HG03378 (cell line): ENCODE results near the gene BNIP1.

Experiments used
- ATAC-seq: cut with Tn5 transposase; IDR thresholded peaks from one replicate; pipeline ENCODE4 v1.9.1; 2021; ENCODE audit warnings: mild to moderate bottlenecking, moderate library complexity; ENCODE audit not compliant: unreplicated experiment

The BNIP1 gene

GRCh38 chr5:173163219-173163618 lies 18.9 kb downstream of the BNIP1 start:
- ATAC-seq = no peak

DNA sequence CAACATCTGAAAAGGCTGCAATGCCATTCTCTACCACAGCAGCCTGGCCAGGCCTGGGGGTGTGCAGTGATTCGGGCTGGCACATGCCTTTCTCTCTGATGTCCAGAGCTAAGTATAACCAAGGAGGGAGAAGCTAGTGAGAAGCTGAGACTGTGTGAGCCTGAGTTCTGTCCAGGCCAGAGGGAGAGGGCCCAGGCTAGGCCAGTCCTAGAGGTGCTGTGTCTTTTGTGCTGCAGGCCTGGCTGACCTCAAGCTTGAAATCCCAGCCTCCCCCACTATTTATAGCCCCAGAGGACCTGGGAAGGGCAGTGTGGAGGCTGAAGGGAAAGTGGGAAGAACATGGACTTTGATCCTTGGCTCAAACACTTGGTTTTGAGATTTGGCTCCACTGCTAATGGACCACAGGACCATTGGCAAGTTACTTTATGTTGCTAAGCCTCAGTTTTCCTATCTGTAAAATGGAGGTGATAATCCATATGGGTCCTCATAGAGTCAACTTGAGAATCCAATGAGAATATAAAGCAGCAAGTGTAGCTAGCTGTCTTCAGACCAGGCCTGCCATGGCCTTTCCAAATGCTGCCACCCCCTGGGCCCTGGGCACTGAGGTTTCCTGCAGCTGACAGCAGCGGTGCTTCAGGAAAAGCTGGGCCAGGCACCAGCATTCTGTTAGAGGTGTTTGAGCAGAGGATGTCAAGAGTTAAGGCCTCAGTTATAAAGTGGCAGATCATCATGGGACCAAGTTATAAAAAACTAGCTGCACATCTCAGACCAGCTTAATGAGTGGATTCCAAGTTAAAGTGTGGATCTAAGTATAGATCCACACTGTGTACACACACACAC lies 21.1 kb downstream of the BNIP1 start:
- no peak for ATAC-seq

- no peak for ATAC-seq
These were observed 27.8 kb downstream of the BNIP1 start for GRCh38 chr5:173172166-173172565.

DNA sequence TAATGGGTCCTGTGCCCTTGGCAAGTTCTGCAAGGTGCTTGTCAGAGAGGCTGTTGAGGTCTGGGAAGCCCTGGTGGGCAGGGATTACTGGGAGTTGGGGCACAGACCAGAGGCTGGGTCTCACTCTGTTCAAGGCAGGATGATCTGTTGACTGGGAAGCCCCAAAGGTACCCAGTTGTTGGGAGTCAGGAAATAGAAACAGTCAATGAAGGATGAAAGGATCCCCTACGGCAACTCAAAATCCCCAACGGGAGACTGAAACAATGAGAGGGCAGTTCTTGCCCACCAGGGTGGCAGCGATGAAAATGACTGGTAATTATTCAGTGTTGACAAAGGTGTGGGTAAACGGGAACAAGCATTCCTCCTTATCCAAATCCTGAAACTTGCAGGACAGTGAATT lies 31.2 kb downstream of the BNIP1 start:
- ATAC-seq = no peak

DNA sequence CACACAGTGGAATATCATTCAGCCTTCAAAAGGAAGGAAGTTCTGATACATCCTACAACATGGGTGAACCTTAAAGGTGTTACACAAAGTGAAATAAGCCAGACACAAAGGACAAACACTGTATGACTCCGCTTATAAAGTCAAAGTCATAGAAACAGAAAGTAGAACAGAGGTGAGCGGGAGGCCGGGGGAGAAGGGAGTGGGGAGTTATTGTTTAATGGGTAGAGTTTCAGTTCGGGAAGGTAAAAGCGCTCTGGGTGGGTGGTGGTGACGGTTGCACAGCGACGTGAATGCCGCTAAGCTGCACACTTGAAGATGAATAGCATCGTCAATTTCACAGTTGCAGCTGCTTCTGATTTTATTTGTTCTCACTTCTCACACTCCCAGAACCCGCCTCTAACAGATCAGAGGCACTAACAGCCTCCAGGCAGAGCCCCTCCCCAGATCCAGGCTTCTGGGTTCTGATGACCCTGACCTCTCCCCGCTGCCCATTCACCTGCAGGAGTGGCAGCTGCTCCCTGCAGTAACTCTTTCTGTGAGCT lies 34.1 kb downstream of the BNIP1 start:
- ATAC-seq = no peak

DNA sequence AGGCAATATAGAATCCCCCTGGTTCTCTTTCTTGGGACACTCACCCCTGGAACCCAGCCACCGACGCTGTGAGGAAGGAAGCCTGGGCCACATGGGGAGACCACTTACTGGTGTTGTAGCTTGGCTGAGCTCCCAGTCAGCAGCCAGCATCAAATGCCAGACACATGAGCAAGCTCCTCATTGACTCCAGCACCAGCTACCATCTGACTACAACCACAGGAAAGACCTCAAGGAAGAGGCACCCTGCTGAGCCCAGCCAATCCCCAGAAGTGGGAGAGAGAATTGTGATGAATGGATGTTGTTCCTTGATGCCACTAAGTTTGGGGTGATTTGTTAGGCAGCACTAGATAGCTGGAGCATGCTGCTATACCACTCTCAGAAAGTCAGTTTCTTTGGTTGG lies 36.0 kb downstream of the BNIP1 start:
- ATAC-seq = no peak

- ATAC-seq = no peak
These were observed 42.9 kb downstream of the BNIP1 start for GRCh38 chr5:173187054-173187743.

GRCh38 chr5:173188280-173188679 lies 43.9 kb downstream of the BNIP1 start:
- ATAC-seq = no peak

- no peak for ATAC-seq
These were observed 46.7 kb downstream of the BNIP1 start for GRCh38 chr5:173191015-173191414.

GRCh38 chr5:173191561-173191960 lies 47.2 kb downstream of the BNIP1 start:
- ATAC-seq = no peak

- ATAC-seq = no peak
These were observed 48.2 kb downstream of the BNIP1 start for GRCh38 chr5:173192561-173192960.

DNA sequence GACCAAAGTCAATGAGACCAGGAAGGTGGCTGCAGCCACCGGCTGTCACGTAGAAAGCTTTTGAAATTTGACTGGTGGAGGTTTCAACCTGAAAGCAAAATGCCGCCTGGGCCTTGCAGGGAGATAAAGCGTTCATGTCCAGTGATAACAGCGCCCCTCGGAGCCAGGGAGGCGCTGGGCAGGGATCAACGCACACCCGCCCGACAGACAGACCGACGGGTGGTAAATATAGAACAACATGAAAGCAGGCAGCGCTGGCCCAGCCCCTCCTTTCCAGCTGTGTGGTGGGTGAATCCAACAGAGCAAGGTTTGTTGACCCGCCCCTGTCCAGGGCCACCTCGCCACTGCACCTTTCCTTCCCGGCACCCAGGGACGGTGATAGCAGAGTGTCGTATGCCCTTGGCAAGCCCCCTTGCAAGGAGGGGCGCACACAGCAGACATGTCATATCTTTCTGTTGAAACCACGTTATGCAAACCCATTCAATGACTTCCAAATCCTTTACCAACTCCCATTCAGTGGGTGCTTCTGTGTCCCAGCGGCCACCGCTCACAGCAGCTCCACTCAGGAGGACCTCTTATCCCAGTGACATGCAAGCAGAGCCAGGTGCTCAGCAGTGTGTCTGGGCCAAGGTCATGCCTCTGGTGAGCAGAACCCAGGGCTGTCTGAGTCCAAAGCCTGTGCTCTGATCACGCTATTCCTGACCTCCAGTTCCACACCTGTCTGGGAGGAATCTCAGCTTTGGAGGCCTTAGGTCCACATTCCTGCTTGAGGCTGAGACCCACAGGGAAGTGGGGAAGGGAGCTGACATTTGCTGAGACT lies 52.0 kb downstream of the BNIP1 start:
- no peak for ATAC-seq

- no peak for ATAC-seq
These were observed 53.1 kb downstream of the BNIP1 start for GRCh38 chr5:173197375-173197891.

DNA sequence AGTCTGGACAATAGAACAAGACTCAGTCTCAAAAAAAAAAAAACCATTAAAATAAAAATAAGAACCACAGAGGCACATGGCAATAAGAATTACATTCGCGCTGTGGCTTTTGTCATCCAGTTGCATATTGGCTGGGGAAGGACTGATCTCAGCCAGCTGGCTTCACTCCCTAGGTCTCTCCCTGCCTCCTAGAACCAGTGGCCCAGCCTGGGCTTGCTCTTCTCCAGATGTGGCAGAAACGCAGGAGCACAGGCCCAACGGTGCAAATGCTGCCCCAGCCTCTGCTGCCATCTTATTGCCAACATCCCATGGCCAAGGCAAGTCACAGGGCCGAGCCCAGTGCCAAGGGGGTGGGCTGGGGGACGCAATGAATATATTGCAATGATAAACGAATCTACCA lies 53.7 kb downstream of the BNIP1 start:
- ATAC-seq = no peak

DNA sequence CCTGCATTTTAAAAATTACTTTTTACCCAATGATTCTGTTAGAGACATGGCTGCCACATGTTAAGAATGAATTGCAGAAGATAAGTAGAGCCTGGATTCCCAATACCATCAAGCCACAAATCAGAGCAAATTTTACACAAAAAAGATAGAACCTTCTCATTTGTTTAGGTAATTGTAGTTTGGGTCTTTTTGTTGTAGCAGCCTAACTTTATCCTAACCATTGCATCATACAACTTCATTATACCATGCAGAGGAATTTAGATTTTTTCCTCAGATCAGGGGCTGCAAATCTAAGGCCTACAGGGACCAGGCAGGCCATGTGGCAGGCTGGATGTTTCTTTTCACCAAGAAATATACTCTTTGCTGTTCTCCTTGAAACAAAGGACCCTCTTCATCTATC lies 56.0 kb downstream of the BNIP1 start:
- no peak for ATAC-seq

DNA sequence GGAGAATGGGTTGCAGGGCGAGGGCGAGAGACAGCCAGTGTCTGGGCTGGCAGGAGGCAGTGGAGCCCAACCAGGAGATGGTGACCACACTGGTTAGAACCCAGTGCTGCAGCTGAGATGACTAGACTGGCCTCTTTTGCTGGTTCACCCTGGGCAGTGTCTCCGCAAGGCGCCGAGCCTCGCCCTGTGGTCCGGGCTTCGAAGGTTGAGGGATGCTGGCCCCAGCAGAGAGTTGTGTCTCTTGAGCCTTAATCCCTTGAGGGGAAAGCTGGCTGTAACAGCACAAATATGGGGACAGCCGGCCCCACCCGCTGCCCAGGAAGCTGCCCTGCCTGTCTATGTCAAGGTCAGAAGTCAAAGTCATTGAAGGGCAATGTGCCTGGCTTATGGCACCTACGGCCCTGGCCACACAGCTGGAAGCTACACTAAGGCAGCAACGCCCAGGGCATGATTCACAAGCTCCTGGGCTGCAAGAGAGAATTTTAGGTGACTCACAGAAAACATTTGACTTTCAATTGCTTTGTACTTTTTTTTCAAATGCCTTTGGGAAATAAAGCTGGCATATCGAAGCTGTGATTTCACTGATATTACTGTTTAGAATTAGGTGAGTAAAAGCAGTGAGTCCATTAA lies 57.4 kb downstream of the BNIP1 start:
- ATAC-seq = no peak

DNA sequence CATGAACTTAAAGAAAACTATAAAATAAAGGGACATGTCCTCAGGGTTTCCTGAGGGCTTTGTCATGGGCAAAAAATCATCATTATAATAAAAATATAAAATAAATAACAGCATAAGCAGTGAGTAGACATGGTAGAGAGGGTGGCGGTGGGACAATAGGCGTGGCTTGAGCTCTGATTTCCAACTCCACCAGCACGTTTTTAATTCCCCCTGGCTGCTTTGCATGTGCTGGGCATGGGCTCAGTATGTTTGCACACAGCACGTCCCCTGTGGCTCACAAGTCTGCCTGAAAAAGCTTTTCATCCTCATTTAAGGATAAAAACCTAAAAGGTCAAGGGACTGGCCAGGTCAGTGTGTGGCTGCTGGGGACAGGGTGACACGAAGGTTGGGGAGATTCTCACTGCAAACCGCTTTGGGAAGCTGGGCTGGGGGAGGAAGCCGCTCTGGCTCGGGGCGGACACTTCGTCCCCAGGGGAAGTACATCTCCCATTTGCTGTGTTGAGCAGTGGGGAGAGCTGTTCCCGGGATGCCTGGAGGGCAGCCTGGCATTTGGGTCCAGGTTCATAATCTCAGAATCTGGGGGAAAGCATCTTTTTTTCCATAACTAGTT lies 58.0 kb downstream of the BNIP1 start:
- ATAC-seq = no peak

DNA sequence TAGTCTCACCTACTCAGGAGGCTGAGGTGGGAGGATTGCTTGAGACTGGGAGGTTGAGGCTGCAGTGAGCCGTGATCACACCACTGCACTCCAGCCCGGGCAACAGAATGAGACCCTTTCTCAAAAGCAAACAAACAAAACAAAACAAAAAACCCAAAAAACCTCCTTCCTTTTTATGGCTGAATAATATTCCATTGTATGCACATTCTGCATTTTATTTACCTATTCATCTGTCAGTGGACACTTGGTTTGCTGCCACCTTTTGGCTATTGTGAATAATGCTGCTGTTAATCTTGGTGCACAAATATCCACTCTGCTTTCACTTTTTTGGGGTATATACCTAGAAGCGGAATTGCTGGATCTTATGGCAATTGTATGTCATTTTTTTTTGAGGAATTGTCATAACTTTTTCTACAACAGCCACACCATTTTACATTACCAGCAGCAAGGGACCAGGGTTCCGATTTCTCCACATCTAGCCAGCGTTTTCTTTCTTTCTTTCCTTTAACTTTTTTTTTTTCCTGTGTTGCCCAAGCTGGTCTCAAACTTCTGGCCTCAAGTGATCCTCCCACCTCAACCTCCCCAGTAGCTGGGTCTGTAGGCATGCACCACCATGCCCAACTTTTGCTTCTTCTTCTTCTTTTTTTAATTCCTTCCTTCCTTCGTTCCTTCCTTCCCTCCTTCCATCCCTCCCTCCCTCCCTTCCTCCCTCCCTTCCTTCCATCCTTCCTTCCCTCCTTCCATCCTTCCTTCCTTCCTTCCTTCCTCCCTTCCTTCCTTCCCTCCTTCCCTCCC lies 60.1 kb downstream of the BNIP1 start:
- no peak for ATAC-seq

- ATAC-seq = no peak
These were observed 61.6 kb downstream of the BNIP1 start for GRCh38 chr5:173205916-173206315.
